ENCODE results near the gene CCNT1. TPM values are rescaled to one million over a fixed set of nuclear protein-coding genes. Genes with fewer than 3 reads are reported as not detected.

CCNT1 gene
- total RNA-seq, 1 experiment from 2014 or later, result 69.4 TPM

DNA sequence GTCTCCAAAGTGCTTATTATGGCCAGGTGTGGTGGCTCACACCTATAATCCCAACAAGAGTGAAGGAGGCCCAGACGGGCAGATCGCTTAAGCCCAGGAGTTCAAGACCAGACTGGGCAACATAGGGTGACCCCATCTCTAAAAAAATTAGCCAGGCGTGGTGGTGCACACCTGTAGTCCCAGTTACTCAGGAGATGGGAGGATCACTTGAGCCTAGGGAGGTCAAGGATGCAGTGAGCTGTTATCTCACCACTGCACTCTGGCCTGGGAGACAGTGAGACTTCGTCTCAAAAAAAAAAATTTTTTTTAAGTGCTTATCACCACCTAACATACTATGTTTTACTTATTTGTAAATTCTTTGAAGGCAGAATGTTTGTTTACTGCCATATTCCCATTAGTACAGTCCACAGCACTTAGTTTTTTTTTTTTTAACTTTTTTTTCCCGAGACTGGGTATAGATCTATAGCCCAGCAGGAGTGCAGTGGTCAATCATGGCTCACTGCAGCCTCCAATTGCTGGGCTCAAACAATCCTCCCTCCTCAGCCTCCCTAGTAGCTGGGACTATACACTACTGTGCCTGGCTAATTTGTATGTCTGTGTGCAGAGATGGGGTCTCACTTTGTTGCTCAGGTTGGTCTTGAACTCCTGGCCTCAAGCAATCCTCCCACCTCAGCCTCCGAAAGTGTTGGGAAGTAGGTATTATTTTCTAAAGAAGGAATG lies 29.7 kb downstream of the CCNT1 start (continued):
- TF ChIP-seq, protein P1, sequence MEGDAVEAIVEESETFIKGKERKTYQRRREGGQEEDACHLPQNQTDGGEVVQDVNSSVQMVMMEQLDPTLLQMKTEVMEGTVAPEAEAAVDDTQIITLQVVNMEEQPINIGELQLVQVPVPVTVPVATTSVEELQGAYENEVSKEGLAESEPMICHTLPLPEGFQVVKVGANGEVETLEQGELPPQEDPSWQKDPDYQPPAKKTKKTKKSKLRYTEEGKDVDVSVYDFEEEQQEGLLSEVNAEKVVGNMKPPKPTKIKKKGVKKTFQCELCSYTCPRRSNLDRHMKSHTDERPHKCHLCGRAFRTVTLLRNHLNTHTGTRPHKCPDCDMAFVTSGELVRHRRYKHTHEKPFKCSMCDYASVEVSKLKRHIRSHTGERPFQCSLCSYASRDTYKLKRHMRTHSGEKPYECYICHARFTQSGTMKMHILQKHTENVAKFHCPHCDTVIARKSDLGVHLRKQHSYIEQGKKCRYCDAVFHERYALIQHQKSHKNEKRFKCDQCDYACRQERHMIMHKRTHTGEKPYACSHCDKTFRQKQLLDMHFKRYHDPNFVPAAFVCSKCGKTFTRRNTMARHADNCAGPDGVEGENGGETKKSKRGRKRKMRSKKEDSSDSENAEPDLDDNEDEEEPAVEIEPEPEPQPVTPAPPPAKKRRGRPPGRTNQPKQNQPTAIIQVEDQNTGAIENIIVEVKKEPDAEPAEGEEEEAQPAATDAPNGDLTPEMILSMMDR (IDR thresholded peaks at IDR 0.05 in 2 of 3, conservative IDR thresholded peaks at IDR 0.05 in 1 of 3; ENCODE audit: borderline replicate concordance in 1 of 3, insufficient read depth in 1 of 3, low read depth in 2 of 3, low read length in 2 of 3), result no peak
- TF ChIP-seq CEBPB (IDR thresholded peaks at IDR 0.05; ENCODE audit: low read depth) (no peak), ZNF274 (IDR thresholded peaks at IDR 0.05; ENCODE audit: low read depth, low read length) (no peak), EZH2phosphoT487 (IDR thresholded peaks at IDR 0.05; ENCODE audit: borderline replicate concordance) (no peak), TCF7L2 (IDR thresholded peaks at IDR 0.05; ENCODE audit: borderline replicate concordance, extremely low read depth, insufficient read depth, insufficient read length) (no peak), YY1 (IDR thresholded peaks at IDR 0.05; ENCODE audit: extremely low read depth, insufficient replicate concordance, low read depth, low read length) (no peak), FOSL1 (IDR thresholded peaks at IDR 0.05; ENCODE audit: low read depth) (no peak)
- TF ChIP-seq, protein P2, sequence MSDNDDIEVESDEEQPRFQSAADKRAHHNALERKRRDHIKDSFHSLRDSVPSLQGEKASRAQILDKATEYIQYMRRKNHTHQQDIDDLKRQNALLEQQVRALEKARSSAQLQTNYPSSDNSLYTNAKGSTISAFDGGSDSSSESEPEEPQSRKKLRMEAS (IDR thresholded peaks at IDR 0.05), result no peak

DNA sequence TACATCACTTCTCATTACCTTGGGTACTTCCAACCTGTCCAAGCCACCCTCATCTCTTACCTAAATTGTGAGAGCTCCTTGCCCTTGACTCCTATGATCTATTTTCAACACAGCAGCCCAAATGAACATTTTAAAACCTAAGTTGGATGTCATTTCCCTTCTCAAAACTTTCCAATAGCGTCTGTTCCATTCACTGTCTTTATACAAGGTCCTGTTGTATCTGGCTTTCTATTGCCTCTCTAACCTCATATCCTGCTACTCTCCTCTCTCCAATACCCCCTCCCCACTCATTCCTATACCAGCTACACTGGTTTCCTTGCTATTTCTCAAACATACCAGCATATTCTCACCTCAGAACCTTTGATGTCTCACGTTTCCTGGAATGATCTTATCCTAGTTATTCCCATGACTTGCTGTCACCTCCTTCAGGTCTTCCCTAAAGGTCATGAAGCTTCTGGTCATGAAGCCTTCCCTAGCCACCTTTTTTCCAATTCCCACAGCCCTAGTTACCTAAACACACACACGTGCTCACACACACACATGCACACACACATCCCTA lies 30.4 kb downstream of the CCNT1 start:
- H3K9me3 ChIP-seq (ENCODE audit: control insufficient read depth in 1 of 2, insufficient read depth in 1 of 2, low read depth in 1 of 2, low read length in 2 of 2), result no peaks in the 10 kb centered on the region
- no peaks in the 10 kb centered on the region for H3K9me2 ChIP-seq (ENCODE audit: insufficient read depth)
- H3K4me1 ChIP-seq (ENCODE audit: control insufficient read depth in 1 of 2, insufficient read depth in 2 of 2, low read length in 2 of 2), result peaks cover under 1 to 9% of the 10 kb centered on the region in 2 experiments
- no peaks in the 10 kb centered on the region; the same call in 1 of the 2 replicates for H4K20me1 ChIP-seq (ENCODE audit: insufficient read depth)
- DNase-seq (ENCODE audit: low read depth, low spot score), result no peak
- peaks cover 5 to 20% of the 10 kb centered on the region in 2 experiments; a peak in 3 of 4 replicates for H3K36me3 ChIP-seq (ENCODE audit: control insufficient read depth in 1 of 2, insufficient read depth in 2 of 2, low read length in 2 of 2)
- ChIA-PET RAD21 (ENCODE audit: low non-redundant PET in 1 of 2, low total read pairs in 2 of 2, uncharacterized antibody in 2 of 2, unreplicated experiment in 2 of 2) (no interaction called here), POLR2A (no interaction called here), CTCF (no interaction called here)
- no peak overlapping the region for H3K9ac ChIP-seq (ENCODE audit: low read length)
- BruUV-seq (replicated peaks), result no TSS peak
- intact Hi-C loops (cut with micrococcal nuclease), result no loop called here
- no peaks in the 10 kb centered on the region for H3K27me3 ChIP-seq (ENCODE audit: insufficient read depth, low read length)
- H3K27ac ChIP-seq (ENCODE audit: low read depth, low read length), result no peak overlapping the region
- peaks cover 30% of the 10 kb centered on the region for H3K79me2 ChIP-seq (ENCODE audit: insufficient read depth, low read length)
- TF ChIP-seq EGR1 (IDR thresholded peaks at IDR 0.05; ENCODE audit: low read depth) (no peak), RAD21 (IDR thresholded peaks at IDR 0.05; ENCODE audit: low read depth) (no peak), SP1 (IDR thresholded peaks at IDR 0.05; ENCODE audit: low read depth) (no peak), SRF (IDR thresholded peaks at IDR 0.05; ENCODE audit: low read depth) (no peak)
- no peak overlapping the region for H2AFZ ChIP-seq (ENCODE audit: low read depth, low read length, poor library complexity, severe bottlenecking)
- no peak overlapping the region for H3K4me2 ChIP-seq (ENCODE audit: low read length)
- no peak overlapping the region for H3K4me3 ChIP-seq (replicated peaks in 1 of 2; ENCODE audit: low read depth in 1 of 2, low read length in 2 of 2)
- no peak for ATAC-seq
